HL-60/S4 treated with retinoic acid at 250 ng/mL for 4 days and 3 days (cell line): ENCODE results near the gene DDOST.
"Not testable (repeated sequence)": the region's sequence is repeated elsewhere in the genome, so short reads cannot be mapped to it uniquely, and the experiment has no call there.

ENCODE experiments used
- in situ Hi-C: fragments of 300-500 bp; cut with MboI; formaldehyde crosslinking; loops from 2 replicates; pipeline ENCODE4 v1.7.0; 2022; ENCODE audit warnings: low sequenced_read_pairs

The DDOST gene

DNA sequence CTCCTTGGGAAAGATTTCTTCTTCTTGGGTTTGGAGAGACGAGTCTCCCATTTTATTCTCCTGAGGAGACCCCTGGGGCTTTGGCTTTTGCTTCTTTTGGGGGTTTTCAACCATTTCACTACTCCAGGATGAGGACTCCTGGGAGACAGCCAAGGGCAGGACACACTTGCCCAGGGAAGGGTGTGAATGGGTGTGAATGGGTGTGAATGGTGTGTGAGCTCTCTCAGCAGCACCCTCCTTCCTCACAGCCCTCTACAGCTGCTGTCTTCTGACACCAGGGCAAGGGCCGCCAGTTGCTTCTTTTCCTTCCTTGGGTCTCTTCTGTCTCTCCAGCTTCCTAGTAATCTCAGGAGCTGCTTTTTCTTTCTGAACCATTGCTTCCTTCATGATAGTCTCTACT is 32.5 kb upstream of the DDOST start:
- in situ Hi-C loops: no loop called here

DNA sequence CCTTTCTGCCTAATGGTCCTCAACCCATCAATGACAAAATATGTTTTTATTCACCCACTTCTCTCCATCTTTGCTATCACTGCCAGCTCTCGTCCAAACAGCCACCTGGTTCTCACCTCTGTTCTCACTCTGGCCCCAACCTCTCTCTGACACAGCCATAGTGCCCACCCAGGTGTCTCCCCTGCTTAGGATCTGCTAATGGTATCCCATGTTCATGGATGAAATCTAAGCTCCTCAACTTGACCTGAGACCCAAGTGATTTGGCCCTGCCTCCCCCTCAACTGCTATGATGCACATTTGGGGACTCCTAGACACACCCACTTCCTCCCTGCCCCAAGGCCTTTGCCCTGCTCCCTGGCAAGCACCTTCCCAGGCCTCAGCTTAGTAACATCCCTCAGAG is 30.7 kb upstream of the DDOST start:
- in situ Hi-C loops: no loop called here

DNA sequence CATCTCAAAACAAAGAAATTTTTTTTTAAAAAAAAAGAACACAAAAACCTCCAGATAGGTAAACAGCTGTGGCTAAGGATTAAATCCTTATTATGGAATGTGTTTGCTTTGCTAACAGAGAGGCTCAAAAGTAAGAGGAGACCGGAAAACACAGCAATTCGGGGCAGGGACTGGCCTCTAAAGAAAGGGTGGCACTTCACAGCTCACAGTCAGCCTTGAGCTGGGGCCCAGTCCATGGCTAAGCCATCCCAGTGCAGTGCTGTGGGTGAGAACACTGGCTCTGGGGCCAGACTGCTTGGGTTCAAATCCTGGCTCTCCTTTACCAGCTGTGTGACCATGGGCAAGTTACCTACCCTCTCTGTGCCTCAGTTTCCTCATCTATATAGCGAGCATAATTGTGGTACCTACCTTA is 28.5 kb upstream of the DDOST start:
- in situ Hi-C loops: no loop called here

DNA sequence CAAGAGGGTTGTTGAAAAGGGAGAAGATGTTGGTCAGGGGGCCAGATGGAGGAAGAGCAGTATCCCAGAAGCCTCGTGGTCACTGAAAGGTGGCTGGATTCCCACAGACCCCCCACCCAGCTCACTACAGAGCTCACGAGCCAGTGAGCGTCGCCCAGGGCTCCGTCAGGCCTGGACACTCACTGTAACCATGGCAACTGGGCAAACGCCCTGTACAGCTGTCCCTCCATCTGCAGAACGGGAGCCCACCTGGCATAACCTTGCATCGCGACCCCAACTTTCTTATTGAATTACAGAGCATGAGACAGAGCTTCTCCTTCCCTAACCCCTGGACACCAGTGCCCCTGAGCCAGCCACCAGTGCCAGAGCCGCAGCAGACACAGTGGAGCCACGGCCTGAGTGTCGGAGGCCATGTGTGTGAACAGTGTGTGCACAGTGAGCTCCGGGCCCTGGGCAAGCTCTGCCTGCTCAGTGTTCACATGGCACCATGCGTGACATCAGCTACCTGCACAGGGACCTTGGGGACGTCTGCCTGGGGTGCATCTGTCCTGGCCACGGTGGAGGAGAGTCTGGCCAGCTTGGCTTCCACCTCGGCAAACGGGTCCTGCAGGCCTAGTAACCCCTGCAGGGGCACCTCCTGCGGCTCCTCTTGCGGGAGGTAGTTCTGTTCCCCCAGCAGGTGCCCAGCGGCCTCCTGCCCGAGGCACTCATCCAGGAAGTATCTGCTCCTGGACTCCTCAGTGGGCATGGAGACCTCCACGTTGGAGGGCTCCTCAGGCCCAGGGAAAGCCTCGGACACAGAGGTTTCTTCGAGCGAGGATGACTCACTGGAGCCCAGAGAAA is 25.9 kb upstream of the DDOST start:
- in situ Hi-C loops: no loop called here

DNA sequence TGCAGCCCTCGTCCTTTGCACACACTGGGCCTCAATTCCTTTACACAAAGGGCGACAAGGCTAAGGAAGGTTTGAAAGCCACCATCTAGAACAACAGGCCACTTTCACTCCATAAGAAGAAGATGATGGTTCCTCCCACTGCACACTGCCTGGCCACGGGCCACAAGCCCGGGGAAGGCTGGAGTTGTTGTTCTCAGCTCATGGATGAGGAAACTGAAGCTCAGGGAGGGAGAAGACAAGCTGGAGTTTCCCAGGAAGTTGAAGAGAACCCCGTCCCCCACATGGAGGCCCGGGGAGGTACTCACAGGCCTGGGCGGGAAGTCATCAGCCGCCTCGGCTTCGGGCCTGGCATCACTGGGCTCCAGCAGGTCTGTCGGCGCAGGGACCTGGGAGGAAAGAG is 24.6 kb upstream of the DDOST start:
- in situ Hi-C loops: no loop called here

DNA sequence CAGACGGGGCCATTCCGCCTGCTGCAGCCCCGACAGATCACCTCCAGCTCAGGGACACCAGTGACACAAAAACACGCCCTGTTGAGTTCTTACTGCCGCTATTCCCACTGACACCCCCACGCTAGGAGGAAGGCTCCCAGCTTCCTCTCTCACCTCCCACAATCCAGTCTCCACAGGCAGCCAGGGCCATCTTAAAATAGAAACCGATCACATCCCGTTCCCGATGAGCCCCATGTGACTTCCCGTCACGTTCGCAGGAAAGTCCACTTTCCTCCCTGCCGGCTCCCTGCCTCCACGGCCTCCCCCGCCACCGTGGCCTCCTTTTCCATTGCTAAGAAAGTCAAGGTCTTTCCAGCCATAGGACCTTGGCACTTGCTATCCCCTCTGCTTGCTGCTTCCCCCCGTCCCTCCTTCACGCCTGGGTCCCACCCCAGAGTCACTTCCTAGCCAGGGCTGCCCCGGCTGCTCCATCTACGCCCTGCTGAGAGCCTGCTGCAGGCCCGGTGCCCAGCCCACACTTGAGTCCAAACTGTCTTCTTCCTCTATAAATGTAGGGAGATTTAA is 24.0 kb upstream of the DDOST start:
- in situ Hi-C loops: no loop called here

DNA sequence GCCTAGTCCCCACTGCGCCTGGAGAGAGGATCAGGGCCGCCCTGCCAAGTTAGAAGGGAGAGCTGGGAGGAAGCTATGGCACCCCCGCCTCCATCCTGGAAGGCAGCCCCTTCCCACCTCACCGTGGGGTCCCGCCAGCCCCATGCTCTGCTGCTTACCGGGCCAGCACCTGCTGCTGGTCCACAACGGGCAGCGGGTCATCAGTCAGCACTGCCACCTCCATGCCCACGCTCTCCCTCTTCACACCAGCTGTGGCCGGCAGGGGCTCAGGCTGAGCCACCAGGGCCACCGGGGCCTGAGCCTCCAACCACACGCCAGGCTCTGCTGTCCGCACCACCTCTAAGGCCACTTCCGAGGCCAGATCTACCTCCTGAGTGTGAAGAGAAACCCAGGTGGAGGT is 23.5 kb upstream of the DDOST start:
- in situ Hi-C loops: no loop called here

DNA sequence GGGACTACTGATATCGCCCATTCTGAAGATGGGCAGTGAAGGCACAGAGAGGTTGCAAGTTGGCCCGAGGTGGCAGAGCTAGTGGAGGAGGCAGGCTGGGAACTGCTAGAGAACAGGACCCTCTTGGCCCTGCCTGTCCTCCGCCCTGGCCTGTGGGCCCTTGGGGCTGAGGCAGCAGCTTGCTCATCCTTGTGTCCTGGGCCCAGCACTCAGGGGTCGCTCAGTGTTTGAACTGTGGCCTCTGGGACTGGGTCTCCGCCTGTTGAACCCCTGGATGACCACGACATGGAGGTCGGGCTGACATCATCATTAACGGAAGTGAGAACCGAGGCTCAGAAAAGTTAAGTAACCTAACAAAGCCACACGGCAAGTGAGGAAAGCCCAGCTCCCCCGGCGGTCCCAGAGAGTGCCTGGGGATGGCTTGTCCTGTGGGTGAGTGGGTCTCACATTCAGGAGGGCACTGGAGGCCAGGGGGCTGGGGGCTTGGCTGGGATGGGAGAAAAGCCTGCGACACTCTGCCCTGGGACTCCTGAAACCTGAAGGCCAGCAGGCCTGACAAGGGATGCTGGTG is 23.0 kb upstream of the DDOST start:
- in situ Hi-C loops: no loop called here

DNA sequence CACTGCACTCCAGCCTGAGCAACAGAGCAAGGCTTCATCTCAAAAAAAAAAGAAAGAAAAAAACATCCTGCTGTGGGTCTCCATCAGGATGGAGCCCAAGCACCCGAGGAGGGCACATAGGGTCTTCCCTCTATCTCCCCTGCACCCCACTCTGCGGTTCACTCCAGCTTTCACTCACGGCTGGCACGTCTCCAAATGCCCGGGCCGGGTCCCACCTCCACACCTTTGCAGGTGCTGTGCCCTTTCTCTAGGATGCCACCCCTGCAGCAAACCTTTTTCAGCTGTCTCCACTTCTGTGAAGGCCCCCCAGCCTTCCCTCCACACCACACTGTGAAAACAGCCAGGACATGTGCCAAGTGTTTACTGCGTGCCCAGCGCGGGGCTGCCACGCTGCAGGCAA is 22.4 kb upstream of the DDOST start:
- in situ Hi-C loops: no loop called here

DNA sequence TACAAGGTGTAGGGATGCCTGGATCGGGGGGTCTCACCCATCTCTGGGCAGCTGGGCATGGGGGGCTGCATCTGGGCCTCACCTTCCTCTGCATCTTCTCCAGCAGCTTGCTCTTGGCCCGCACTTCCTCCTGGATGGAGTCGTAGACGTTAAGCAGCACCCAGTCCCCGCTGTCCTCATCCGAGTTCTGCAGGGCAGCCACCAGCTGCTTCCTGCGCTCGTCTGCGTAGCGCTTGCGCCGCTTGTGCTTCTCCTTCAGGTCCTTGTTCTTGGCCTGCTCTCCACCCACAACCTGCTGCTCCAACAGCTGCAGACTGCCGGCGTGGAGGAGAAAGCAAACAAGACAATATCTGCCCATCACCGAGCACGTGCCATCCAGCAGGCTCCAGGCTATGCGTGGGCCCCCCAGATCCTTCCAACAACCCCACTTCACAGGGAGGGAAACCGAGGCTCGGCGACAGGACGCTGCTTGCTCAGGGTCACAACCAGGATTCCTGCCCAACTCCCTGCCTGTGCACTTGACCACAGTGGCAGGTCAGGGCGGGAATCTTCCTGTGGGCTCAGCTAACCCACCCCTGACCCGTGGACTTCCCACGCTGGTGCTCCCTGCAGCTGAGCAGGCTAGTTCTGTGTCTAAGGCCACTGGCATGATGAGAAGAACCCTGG is 21.5 kb upstream of the DDOST start:
- in situ Hi-C loops: no loop called here

DNA sequence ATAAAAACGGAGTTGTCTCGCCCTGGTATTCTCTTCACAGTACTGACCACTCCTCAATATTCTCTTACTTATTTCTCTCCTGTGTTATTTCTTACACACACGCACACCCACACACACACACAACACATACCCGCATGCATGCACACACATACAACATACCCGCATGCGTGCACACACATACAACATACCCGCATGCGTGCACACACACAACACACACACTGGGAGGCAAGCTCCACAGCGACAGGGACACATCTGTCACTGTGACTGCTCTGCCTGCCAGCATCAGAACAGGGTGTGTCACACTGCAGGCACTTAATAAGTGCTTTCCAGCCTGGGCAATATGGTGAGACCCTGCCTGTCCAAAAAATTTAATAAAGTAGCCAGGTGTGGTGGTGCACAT is 20.8 kb upstream of the DDOST start:
- in situ Hi-C loops: no loop called here

DNA sequence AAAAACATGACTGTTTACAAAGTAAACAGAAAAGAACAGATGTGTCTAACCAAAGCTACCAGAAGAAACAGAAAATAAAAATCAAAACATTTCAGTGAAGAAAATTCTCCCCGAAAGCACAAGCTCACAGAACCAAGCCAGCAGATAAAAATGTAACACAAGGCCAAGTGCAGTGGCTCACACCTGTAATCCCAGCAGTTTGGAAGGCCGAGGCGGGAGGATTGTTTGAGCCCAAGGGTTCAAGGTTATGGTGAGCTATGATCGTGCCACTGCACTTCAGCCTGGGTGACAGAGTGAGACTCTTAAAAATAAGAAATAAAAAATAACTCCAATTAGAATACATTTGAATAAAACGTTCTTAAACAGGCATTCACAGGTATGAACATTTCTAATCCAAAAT is 19.1 kb upstream of the DDOST start:
- in situ Hi-C loops: no loop called here

DNA sequence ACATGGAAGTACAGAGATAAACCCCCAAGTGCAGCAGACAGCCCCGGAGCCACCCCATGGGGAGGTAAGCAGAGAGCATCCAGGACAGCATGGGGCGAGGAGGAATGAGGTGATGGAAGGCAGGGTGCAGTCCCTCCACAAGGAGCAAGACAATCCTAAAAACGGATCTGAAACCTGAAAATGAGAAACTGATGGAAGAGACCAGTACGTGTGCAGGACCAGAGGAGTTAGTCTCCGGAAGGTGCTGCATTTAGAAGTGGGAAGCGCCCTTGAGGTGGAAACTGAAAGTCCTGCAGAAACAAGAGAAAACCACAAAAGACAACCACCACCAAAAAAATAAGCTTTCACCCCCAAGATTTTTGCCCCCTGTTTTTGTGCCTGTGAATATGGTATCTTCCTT is 17.4 kb upstream of the DDOST start:
- in situ Hi-C loops: no loop called here

DNA sequence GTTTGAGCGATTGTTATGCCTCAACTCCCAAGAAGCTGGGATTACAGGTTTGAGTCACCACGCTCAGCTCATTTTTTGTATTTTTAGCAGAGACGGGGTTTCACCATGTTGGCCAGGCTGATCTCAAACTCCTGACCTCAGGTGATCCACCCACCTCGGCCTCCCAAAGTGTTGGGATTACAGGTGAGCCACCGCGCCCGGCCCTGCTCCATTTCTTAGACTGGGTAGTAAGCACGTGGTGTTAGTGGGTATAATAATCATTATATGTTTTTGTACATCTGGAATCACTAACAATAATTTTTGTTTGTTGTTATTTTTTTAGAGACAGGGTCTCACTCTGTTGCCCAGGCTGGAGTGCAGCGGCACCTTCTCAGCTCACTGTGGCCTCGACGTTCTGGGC is 12.5 kb upstream of the DDOST start:
- in situ Hi-C loops: not testable (repeated sequence)

DNA sequence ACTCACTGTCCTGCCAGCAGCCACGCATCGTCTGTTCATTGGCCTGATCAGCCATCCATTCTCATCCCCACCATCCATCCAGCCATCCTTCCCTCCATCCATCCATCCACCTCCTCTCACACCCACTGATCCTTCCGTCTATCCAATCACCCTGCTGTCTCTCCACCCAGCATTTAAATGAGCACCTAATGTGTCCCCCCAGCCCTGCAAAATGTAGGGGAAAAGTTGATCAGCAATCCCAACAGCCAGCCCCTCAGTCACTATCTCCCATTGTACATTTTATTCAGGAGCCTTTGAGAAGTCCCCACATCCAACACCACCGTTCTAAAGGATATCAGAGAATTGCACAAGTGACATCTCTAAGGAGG is 11.1 kb upstream of the DDOST start:
- in situ Hi-C loops: no loop called here

DNA sequence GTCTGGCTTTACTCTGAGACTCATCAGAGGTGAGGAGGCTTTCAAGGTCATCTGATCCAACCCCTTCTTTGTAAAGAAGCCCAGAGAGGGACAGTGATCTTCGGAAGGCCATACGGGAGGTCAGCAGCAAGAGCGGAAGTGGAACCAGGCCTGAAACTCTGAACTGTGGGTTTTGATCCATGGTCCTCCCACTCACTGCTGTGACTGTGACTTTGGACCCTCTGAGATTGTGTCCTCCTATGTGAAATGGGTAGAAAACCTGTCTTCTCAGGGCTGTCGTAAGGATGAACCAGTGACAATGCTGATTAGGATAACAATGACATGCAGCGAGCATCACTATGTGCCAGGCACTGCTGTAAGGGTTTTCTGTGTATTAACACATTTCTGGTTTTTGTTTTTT is 9.8 kb upstream of the DDOST start:
- in situ Hi-C loops: no loop called here

DNA sequence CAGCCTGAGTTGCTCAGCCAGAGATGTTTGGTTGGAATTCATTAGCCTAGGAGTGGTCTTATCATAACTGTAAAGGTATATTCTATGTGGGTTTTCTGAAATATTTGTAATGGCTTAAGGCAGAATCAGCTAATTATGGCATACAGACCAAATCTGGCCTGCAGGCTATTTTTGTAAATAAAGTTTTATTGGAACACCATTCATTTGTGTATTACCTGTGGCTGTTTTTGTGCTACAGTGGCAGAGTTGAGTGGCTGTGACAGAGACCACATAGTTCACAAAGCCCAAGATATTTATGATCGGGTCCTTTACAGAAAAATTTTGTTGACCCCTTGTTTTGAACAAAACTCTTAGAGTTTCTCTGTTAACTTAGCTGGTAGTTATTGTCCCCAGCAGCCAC is 7.4 kb upstream of the DDOST start:
- in situ Hi-C loops: no loop called here

DNA sequence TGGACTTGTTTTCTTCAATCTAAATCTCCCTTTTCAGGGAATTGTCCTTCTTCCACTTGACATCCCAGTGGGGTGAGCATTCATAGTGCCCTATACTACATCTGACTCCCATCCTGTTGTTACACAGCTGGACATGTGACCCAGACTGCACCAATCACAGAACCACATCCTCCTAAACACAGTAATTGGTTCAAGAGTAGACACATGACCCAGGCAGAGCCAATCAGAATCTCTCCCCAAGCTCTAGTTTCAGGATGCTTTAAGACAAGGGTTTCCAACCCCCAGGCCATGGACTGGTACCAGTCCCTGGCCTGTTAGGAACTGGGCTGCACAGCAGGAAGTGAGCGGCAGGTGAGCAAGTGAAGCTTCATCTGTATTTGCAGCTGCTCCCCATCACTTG is 5.6 kb upstream of the DDOST start:
- in situ Hi-C loops: no loop called here

DNA sequence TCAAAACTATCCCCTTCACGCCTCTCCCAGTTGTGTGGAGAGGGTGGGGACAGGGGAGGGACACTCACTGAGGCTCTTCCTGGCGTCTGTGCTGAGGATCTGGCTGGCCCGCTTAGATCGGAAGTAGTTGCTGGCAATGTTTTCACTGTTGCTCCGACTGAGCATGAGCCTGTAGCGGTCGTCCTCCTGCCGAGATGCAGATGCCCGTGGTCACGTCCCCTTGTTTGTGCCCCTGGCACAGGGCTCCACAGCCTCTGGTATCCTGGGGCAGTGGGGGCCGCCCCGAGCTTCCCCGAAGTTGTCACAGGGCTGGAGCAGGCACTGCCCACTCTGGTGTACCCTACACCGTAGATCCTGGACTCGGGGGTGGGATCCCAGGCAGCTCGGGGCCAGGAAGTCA is 5.0 kb upstream of the DDOST start:
- in situ Hi-C loops: no loop called here

DNA sequence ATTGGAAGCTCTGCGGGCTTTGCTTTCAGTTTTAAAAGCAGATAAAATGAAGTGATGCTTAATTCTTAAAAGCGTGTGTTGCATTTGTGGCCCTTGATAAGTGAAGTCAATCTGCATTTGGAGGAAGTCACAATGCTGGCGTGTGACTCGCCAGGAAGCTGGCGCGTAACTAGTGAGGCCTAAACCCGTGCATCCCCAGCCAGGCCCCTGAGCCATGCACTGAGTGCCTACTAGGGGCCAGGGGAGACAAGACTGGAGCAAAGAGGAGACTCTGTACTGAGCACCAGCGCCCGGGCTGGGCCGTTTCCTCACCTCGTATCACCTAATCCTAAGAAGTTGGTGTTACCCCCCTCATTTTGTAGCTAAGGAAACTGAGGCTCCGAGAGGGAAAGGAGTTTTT is 4.6 kb upstream of the DDOST start:
- in situ Hi-C loops: no loop called here

DNA sequence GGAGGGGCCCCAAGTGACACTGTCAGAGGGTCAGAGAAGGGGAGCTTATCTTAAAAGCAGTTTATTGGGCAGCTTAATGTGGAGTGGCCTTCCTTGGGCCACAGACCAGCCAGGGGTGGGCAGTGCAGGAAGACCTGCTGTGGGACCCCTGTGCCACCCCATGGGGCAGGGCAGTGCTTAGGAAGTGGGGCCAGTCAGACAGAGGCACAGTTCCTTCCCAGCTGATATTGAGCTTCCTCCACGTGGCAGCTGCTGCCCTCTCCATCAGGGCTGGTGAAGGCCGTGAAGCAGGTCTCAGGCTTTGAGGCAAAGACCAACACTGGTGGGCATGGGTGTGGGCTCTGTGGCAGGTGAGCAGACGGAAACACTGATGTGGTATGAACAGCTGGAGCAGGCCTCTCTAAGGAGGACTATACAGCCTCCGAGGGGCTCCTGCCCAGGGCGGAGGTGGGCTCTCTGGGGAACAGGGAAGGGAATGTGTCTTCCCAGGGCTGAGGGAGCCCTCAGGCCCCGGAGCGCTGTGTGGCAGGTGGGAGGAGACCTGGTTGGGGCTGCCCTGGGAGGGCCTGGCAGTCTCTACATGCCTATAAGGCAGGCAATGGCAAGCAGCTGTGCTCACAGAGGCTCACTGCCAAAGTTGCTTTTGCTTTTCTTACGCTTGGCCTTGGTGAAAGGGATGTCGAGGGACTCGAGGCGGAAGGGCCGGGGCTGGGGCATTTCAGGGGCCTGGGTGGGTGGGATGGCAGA is 3.0 kb upstream of the DDOST start:
- in situ Hi-C loops: no loop called here
